Fibroblast of upper back skin (primary cell): ENCODE measurements around the gene PALMD.

ENCODE experiments used
- DNase-seq: peaks from one replicate; pipeline ENCODE4 v3.0.0-alpha.2; 2013

Gene PALMD

DNA sequence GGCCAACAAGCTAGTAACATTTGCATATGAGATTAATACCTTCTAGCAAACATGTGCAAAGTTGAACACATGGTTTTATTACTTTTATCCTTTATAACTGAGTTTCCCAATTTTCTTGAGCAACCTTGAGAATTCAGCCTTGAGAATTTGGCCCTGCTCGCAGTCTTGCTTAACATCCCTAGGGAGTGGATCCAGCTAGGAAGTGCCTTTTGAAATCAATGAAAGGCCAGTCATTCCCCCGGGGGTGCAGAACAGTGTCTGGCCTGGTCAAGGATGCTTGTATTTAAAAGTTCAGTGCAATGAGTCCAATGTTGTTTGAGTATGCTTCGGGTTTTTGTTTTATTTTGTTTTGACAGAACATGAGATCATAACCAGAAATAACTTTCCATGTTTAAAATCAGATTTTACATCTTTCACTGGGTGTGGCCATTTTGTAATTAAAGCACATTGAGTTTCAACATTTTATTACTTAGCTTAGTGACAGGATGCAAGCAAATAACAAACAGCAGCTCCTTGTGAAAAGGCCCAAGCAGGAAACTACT lies 16.7 kb downstream of the PALMD start:
- DNase-seq = peak; percentile 73

DNA sequence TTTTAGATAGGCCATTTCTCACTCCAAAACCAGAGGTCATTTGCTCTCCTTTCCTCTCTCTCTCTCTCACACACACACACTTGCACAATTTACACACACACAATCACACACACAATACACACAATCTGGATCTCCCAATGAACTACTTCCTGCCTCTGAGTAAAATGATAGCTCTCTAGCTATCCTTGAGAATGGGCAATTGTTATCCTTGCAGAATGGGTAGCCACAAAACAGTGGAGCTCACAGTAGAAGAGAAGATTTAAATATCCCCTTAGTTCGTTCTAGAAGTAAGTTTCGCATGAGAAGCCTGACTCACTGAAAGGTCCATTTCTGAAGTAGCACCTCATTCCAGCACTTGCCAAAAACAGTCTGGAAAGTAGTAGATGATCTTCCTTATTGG lies 17.6 kb downstream of the PALMD start:
- no peak for DNase-seq

DNA sequence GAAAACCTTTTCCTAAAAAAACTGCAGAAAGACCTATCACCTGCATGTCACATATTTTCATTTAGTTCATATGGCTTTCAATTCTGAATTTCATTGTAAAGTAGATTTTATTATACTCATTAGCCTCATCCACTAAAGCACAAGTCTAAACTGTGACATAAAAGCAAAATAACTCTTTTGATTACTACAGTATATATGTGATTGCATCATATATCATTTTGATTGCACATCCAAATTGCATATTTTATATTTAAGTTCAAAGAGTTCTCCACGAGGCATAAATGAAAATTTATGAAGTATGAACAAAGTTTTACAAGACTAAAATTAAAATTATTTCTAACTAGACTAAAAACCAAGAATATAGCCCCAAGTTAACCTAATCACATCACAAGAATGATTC lies 19.3 kb downstream of the PALMD start:
- no peak for DNase-seq

DNA sequence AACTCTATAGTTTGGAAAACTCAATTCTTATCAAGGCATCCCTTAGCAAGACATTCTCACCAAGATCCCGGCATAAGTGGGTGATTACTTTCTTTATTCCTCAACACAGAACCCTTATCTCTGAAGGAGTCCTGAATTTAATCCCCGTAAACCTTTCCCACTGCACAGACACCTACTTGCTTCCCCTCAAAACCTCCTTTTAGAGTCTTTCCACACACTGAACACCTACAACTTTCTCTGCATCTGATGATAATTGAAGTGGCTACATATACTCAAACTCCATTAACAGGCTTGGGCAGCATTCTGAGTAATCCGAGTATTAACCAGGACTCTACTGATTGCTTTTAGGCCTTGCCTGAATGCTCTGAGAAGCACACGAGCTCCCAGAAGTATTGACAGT lies 23.5 kb downstream of the PALMD start:
- no peak for DNase-seq

DNA sequence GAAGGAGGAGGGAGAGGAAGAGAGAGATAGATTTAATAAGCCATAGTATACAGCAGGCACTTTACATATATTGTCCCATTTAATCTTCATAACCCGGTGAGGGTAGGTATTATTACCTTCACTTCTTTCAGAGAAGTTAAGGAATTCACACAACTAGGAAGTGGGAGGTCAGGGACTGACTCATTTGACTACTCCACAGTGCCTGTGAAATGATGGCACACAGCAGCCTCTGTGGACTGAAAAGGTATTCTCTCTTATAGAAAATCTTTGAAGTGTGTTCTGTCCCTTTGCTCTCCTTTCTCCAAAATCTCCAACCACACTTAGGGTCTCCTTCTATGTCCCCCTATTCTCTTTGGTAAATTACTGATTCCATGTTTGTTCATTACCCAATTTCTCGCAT lies 23.9 kb downstream of the PALMD start:
- DNase-seq = no peak

DNA sequence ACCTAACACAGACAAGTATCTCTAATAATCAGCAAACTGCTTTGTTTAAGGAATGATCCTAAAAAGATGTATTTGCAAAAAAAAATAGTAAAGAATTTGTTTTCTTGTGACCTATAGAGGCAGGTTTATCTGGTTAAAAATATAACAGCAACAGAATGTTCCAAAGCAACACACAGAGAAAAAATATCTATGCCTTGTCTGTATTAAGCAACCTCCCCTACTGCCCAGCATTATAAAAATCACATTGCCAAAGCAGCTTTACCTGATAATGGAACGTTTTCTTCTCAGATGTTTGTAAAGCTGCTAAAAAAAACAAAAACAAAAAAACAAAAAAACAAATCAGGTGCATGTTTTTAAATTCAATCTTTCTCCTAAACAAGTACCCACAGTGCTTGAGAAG lies 24.7 kb downstream of the PALMD start:
- DNase-seq = no peak

DNA sequence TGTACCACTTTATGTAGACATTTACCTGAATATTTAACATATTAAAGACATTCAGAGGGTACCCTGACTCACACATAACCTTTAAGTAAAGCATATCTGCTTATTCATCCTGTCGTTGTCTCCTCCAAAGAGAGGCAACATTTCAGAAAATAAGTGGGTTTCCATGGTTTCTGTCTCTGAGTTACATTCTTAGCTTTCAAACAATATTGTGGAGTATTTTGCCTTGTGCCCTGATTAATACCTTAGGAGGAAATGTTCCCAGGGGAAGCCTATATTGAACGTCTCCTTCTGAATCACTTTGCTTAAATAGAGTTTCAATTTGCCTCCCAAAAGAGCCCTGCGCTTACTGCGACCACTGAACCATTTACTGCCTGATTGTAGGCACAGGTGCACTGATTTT lies 26.1 kb downstream of the PALMD start:
- DNase-seq = no peak

DNA sequence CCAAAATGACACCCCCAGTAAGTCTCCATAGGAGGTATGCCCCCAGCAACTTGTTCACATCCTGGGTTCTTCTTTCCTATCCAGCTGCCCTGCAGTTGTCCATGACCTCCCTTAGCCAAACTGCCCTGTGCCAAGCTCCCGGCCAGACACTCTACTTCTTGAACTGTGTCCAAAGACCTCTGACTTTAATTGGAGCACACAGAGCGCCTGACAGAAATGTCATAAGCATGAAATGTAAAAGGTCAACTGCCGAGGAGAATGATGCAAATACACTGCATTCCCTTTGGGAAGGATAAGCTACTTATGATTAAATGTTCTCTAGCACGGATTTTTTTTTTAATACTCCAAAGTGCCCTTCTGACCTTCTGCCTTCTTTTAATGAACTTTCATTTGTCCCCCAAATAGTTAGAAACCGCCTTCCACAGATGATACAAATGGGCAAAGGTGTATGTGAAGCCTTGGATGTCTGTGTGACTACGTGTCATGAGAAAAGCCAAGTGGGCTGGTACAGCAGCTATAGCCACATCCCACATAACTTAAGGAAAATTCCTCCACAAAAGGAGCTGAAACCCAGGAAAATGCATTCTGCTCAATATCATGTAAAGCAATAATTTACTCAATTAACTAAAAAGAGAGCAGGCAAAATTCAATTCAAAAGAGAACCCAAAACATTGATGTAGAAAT lies 26.8 kb downstream of the PALMD start:
- no peak for DNase-seq

DNA sequence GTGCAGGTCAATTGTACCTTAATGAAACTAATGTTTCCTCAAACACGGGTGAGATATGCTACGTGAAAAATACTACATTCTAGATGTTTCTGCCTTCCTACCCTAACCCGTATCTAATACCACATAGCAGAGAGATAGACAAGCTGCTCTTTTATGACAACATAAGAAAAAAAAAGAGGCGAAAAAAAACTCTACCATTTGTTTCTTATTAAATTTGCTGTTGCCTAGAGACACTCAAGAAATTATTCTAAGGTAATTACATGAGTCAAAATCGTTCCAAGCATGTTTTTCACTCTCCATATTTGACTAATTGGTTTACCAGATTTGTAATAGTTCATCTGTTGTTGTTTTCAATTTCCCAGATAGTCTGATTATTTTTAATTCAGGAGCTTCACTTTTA lies 27.4 kb downstream of the PALMD start:
- DNase-seq = no peak

DNA sequence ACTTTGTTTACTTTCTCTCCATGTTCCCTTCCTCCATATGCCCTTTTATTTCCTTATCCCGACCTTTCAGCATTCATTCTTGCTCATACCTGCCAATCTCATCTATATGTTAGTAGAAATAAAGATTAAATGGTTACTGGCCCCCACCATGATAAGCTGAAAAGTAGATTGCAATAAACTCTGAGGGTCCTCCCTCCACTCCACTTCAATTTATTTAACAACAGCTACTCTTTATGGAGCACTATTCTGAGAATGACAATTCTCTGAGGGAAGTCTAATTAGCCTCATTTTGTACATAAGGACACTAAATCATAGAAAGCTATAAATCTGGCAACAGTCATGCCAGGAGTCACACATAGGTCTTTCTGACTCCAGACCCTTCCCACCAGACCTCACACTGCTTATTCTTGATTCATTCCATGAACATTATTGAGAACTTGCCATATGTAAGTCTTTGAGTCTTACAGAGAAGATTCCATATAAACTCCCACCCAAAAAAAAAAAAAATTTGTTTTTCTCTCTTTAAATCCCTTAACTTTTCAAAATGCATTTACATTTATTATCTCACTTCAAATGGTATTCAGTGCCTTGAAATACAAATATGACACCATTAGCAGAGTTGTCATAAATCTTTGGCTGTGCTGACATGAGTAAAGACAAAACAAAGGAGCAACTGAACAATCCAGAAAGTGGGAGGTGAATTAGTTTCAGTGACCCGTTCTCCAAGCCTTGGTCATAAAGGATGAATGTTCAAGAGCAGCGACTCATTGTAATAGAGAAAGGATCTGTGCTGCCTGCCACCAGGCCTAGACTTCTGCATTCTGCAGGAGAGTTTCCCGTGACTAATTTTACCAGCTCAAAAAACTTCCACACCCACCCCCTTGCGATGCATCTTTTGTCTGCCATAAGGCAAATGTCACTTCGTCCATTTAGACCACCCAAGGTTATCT lies 28.5 kb downstream of the PALMD start:
- peak; percentile 50 for DNase-seq

DNA sequence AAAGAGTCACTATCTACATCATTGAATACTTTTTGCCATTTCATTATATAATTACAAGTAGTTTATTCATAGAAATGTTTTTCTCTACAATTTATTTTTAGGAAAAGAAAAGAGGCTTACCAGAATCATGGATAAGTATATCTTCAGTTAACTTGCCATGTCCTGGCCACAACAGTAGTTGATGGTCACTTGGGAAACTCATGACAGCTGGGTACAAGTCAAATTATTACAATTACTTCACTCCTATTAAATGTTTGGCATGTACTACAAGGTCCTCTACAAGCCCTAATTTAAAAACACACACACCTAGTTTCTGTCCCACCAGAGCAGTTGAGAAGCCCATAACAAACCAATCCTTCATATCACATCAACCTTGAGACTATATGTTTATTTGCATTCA lies 29.4 kb downstream of the PALMD start:
- no peak for DNase-seq

DNA sequence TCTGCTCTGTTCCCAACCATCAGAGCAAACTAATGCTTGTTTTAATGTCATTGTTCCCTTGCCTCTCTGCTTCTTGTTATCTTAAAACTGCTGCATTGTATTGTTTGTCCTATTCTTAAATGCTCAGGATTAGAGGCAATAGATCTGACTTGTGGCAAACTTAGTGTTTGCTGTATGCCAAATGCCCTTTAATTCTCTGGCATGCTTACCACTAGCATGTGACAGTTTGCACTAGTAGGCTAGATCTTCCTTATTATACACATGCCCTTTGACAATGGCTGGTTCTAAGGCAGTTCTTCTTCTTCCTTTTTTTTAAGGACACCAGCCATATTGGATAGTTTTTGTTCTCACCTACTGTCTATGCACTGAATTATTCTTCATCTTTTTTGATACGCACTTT lies 30.1 kb downstream of the PALMD start:
- no peak for DNase-seq

DNA sequence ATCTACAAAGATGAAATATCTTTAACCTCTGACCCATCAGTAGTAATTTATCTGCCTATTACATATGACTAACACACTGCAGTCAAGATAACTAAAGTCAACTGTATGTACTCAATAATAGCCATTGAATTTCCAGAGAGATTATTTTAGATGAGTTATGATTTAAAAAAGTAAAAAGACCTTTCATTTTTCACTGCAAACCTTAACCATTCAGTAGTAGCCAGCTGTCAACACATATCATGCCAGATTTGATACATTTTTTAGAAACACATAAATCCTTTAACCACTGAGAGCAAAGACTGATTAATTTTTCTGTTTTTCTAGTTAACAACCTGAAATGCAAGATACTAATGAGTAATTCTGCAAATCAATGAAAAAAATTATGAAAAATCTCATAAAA lies 31.0 kb downstream of the PALMD start:
- DNase-seq = peak; percentile 55

DNA sequence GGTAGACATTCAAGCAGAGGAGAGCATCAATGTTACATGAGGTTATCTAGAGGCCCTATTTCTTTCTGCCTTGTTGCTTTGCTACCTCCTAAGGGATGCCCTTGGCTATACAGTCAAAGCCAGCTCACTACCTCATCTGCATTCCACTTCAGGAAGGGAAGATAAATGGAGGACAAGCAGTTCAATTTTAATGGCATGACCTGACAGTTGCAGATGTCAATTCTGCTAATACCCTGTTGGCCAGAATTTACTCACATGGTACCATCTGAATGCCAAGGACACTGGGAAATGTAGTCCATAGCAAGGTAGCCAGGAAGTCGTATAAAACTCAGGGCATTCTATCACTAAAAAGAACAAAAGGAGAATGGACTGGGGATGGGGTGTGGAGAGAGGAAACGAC lies 31.5 kb downstream of the PALMD start:
- DNase-seq = peak; percentile 34

DNA sequence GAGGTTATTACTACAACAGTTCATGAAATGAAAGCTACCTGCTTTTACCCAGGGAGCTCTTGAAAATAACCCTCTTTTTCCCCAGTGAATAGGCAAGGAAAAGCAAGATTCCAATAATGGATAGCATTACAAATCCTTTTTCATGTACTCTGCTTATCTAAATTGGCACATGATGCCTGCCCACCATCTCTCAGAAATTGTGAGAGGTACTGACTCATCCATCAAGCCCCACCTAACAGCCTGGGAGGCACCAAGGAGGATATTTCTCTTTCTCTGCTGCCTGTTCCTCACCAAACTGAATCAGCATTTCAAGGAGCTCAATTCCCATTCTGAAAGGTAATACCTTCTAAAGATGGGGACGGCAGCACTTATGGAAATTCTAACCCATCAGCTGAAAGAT lies 34.4 kb downstream of the PALMD start:
- peak; percentile 26 for DNase-seq

DNA sequence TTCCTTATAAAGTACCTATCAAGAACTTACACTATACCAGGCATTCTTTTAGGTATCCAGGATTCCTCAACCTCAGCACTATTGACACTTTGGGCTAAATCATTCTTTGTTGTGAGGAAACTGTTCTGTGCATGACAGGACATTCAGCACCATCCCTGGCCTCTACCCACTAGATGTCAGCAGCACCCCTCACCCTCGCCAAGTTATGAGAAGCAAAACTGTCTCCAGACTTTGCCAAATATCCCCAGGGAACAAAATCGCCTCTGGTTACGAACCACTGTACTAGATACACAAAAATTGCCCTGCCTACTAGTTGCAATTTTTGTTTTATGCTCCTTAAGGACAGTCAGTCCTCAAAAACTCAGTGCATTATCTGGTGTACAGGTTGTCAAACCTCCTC lies 35.7 kb downstream of the PALMD start:
- DNase-seq = no peak

DNA sequence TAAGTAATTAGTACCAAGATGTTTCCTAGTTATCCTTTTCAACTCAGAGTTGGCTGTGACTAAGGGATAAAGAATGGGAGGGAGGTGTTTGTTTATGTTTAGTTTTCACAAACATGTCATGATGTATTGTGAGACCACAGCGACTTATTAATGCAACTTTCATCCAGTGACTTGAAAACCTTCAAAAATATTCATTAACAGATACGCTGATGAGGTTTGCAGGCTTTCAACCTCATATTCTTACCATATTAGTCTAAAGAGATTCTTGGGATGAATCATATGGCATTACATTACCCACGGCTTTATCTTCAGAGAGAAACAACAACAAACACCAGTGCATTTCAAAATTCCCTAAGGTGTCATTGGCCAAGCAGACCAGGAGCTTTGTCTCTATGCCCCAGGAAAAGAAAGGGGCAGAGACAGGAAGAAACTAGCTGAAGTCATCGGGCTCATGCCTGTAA lies 36.4 kb downstream of the PALMD start:
- DNase-seq = peak; percentile 35

DNA sequence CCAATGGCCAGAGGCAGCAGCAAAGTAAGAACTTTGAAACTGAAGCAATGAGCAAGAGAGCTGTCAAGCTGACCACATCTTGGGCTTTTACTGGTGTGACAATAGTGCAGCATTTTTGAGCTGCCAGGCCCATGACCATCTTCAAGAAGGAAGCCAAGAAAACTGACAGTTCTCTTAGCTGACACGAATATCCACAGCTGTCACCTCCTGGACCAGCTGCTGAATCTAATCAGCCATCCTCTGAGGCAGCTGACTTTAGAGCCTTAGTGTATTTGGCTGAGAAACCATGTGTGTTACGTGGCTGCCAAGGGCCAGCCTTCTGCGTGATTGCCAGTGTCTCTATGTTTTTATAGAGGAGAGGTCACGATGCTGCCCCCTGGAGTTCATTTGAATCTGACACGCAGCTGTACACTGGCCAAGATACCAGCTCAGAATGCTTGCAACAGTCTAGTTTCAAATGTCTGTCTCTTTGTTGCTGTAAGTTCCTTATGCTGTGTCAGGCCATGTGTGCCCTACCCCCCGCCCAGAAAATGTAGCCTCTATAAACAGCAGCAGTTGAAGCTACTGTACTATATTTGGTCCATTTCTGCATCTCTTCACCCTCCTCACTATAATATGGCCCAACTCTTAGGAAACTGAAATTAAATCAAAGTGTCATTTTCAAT lies 39.7 kb downstream of the PALMD start:
- DNase-seq = peak; percentile 81

DNA sequence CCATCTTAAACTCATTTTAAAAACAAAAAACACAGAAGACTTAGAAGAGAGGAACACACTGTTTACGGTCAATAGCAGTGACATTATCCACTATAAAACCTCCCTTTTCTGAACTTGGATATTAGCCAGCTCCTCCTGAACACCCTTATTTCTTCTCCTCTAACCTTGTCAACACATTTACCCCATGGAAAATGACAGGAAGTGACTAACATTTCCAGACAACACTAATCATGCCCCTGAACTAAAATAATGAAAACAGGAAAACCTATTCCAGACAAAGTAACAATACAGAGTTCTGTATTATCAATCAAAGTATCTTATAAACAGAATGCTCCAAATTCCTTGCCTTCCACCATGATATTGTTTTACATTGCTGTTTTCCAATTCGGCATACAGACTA lies 45.3 kb downstream of the PALMD start:
- DNase-seq = peak; percentile 53

DNA sequence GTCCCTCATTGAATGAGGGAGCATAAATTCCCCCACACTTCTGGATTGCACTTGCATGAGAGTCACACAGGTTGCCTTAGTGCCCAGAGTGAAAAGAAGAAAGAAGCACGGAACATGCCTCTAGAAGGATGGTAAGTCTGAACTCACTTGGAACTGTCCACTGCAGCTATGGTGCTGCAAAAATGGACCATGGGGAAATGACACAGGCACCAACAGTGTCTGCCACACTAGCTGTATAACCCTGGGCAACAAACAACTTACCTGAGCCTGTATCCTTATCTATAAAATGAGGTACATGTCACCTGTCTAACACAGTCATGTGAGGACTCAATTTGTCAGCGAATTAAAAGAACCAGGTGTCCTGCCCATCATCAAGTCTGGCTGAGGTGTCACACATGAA lies 50.7 kb downstream of the PALMD start:
- no peak for DNase-seq

DNA sequence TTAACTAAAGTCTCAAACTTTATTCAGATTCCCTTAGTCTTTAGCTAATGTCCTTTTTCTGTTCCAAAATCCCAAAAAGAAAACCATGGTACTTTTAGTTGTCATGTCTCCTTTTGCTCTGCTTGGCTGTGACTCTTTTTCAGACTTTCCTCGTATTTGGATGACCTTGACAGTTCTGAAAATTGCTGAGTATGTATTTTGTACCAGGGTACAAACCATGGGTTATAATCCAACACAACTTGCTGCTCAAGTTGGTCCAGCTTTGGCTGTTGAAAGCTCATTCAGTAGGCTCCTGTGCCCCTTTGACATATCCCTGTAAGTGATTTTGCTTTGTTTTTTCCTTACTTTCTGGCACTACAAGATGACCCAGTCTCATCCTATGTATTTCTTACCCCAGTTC lies 51.7 kb downstream of the PALMD start:
- no peak for DNase-seq

DNA sequence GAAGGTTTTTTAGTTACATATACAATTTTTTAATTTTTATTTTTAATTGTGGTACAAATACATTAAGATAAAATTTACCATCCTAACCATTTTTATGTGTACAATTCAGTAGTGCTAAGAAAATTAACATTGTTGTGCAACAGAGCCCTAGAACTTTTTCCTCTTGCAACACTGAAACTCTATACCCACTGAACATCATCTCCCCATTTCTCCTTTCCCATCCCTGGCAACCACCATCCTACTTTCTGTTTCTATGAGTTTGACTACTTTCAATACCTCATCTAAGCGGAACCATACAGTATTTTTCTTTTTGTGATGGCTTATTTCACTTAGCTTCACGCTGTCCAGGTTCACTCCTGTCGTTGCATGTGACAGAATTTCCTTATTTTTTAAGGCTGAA lies 54.1 kb downstream of the PALMD start:
- DNase-seq = no peak

DNA sequence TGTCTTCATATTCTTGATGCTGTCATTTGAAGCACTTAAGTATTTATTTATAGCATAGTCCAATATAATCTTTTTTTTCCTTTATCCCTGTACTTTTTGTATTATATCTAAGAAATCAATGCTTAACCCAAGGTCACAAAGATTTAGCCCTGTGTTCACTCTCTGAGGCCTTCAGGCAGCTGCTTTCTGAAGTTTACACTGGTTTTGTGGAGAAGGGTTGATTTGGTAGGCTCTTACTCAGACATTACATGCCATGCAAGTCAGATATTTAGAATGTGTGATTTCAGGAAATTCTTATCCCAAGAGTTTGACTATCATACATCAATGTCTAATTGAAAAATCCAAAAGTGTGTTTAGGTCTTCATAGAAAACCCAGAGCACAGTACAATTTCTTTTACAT lies 56.3 kb downstream of the PALMD start:
- DNase-seq = peak; percentile 12
